IPS DF 6.9 (cell line): ENCODE measurements around the gene TEAD1.

Experiments
- DNase-seq: peaks from one replicate; pipeline ENCODE4 v3.0.0-alpha.2; 2013; ENCODE audit warnings: low read depth, low spot score
- H3K27ac ChIP-seq: one replicate; pipeline ENCODE4 v1.5.1; 2013; ENCODE audit warnings: low read length, control low read depth
- H3K27me3 ChIP-seq: 2 replicates; pipeline ENCODE4 v1.6.1; 2013; ENCODE audit warnings: mild to moderate bottlenecking, low read length; ENCODE audit not compliant: control insufficient read depth, insufficient read depth
- H3K36me3 ChIP-seq: 2 replicates; pipeline ENCODE4 v1.6.1; 2013; ENCODE audit warnings: low read length; ENCODE audit not compliant: control insufficient read depth, insufficient read depth
- H3K4me1 ChIP-seq: 2 replicates; pipeline ENCODE4 v1.6.1; 2013; ENCODE audit warnings: low read length; ENCODE audit not compliant: control insufficient read depth, insufficient read depth
- H3K4me3 ChIP-seq: 2 replicates; pipeline ENCODE4 v1.5.1; 2013; ENCODE audit warnings: mild to moderate bottlenecking, low read length
- H3K9me3 ChIP-seq: 2 replicates; pipeline ENCODE4 v1.6.1; 2013; ENCODE audit warnings: low read length, inconsistent platforms; ENCODE audit not compliant: control insufficient read depth, insufficient read depth
- WGBS: extraction: QIAGEN DNeasy Blood & Tissue Kit; methylation state at CpG from one replicate; pipeline ENCODE4 v1.1.7; 2013; ENCODE audit warnings: mixed read lengths, missing lambda C conversion rate; ENCODE audit not compliant: insufficient read length, insufficient coverage; 5-methylcytosine and 5-hydroxymethylcytosine counted together

TEAD1 gene

GRCh38 chr11:12889243-12889642 is 215.0 kb downstream of the TEAD1 start:
- no peak overlapping the region; the same call in 1 of the 2 replicates for H3K4me3 ChIP-seq
- no peaks in the 10 kb centered on the region for H3K36me3 ChIP-seq
- no peak for DNase-seq
- no CpG with 5 or more reads among the region's 5 CpGs for WGBS
- no peak overlapping the region for H3K27ac ChIP-seq
- H3K27me3 ChIP-seq: no peaks in the 10 kb centered on the region
- H3K4me1 ChIP-seq: peaks cover 6% of the 10 kb centered on the region; the same call in 1 of the 2 replicates
- H3K9me3 ChIP-seq: no peaks in the 10 kb centered on the region

GRCh38 chr11:12890476-12890875 is 216.3 kb downstream of the TEAD1 start:
- no peak overlapping the region for H3K4me3 ChIP-seq

GRCh38 chr11:12893787-12894672 is 219.8 kb downstream of the TEAD1 start:
- WGBS: no CpG with 5 or more reads among the region's 12 CpGs
- peak; percentile 13 for DNase-seq
- Histone ChIP-seq H3K9me3 (no peaks in the 10 kb centered on the region), H3K27me3 (no peaks in the 10 kb centered on the region), H3K4me1 (peaks cover 6% of the 10 kb centered on the region; the same call in 1 of the 2 replicates), H3K36me3 (no peaks in the 10 kb centered on the region), H3K4me3 (no peak overlapping the region), H3K27ac (no peak overlapping the region)

More at GRCh38 chr11:12890476-12890875, 216.3 kb downstream of the TEAD1 start:
- no peak for DNase-seq
- Histone ChIP-seq H3K36me3 (no peaks in the 10 kb centered on the region), H3K9me3 (no peaks in the 10 kb centered on the region), H3K27ac (no peak overlapping the region), H3K4me1 (peaks cover 6% of the 10 kb centered on the region; the same call in 1 of the 2 replicates), H3K27me3 (no peaks in the 10 kb centered on the region)
- no CpG with 5 or more reads among the region's 5 CpGs for WGBS

GRCh38 chr11:12897390-12897789 is 223.2 kb downstream of the TEAD1 start:
- Histone ChIP-seq H3K27me3 (no peaks in the 10 kb centered on the region), H3K36me3 (no peaks in the 10 kb centered on the region), H3K4me3 (no peak overlapping the region), H3K27ac (no peak overlapping the region), H3K4me1 (peaks cover 6% of the 10 kb centered on the region; the same call in 1 of the 2 replicates), H3K9me3 (no peaks in the 10 kb centered on the region)
- no peak for DNase-seq

- no peak overlapping the region for H3K27ac ChIP-seq
- H3K27me3 ChIP-seq: no peaks in the 10 kb centered on the region
- peaks cover 6% of the 10 kb centered on the region; the same call in 1 of the 2 replicates for H3K4me1 ChIP-seq
- no peaks in the 10 kb centered on the region for H3K36me3 ChIP-seq
- no peaks in the 10 kb centered on the region for H3K9me3 ChIP-seq
- WGBS: no CpG with 5 or more reads among the region's 3 CpGs
- no peak overlapping the region for H3K4me3 ChIP-seq
- no peak for DNase-seq
These were observed 223.6 kb downstream of the TEAD1 start for GRCh38 chr11:12897867-12898266.

GRCh38 chr11:12900496-12900895 is 226.3 kb downstream of the TEAD1 start:
- DNase-seq: no peak
- Histone ChIP-seq H3K27me3 (no peaks in the 10 kb centered on the region), H3K4me1 (no peaks in the 10 kb centered on the region), H3K9me3 (no peaks in the 10 kb centered on the region), H3K27ac (no peak overlapping the region), H3K36me3 (no peaks in the 10 kb centered on the region), H3K4me3 (no peak overlapping the region)
- no CpG with 5 or more reads among the region's 2 CpGs for WGBS

GRCh38 chr11:12901272-12901671 is 227.1 kb downstream of the TEAD1 start:
- H3K36me3 ChIP-seq: no peaks in the 10 kb centered on the region
- WGBS: no CpG with 5 or more reads among the region's 1 CpG
- H3K4me1 ChIP-seq: no peaks in the 10 kb centered on the region
- no peak for DNase-seq
- no peaks in the 10 kb centered on the region for H3K27me3 ChIP-seq
- no peak overlapping the region for H3K4me3 ChIP-seq
- H3K9me3 ChIP-seq: no peaks in the 10 kb centered on the region
- H3K27ac ChIP-seq: no peak overlapping the region

GRCh38 chr11:12901874-12902481 is 227.8 kb downstream of the TEAD1 start:
- H3K27me3 ChIP-seq: no peaks in the 10 kb centered on the region
- no peak for DNase-seq

GRCh38 chr11:12902791-12903486 is 228.7 kb downstream of the TEAD1 start:
- Histone ChIP-seq H3K4me1 (no peaks in the 10 kb centered on the region), H3K27ac (no peak overlapping the region), H3K4me3 (no peak overlapping the region), H3K27me3 (no peaks in the 10 kb centered on the region), H3K36me3 (no peaks in the 10 kb centered on the region), H3K9me3 (no peaks in the 10 kb centered on the region)
- 100% methylated on average over 1 of the region's 6 CpGs for WGBS
- DNase-seq: no peak

More at GRCh38 chr11:12901874-12902481, 227.8 kb downstream of the TEAD1 start:
- no peaks in the 10 kb centered on the region for H3K4me1 ChIP-seq
- no CpG with 5 or more reads among the region's 7 CpGs for WGBS
- H3K27ac ChIP-seq: no peak overlapping the region
- no peaks in the 10 kb centered on the region for H3K9me3 ChIP-seq
- no peak overlapping the region for H3K4me3 ChIP-seq
- no peaks in the 10 kb centered on the region for H3K36me3 ChIP-seq

- H3K27ac ChIP-seq: no peak overlapping the region
- no peak for DNase-seq
- WGBS: no CpG with 5 or more reads among the region's 4 CpGs
- no peaks in the 10 kb centered on the region for H3K27me3 ChIP-seq
- no peaks in the 10 kb centered on the region for H3K9me3 ChIP-seq
- no peaks in the 10 kb centered on the region for H3K36me3 ChIP-seq
- H3K4me1 ChIP-seq: no peaks in the 10 kb centered on the region
- no peak overlapping the region for H3K4me3 ChIP-seq
These were observed 231.2 kb downstream of the TEAD1 start for GRCh38 chr11:12905435-12905834.
